GM04504 (cell line): ENCODE measurements around the gene RAD51B.

Source experiments
- DNase-seq: peaks from one replicate; pipeline ENCODE4 v3.0.0-alpha.2; 2012; ENCODE audit warnings: low read depth

RAD51B gene

DNA sequence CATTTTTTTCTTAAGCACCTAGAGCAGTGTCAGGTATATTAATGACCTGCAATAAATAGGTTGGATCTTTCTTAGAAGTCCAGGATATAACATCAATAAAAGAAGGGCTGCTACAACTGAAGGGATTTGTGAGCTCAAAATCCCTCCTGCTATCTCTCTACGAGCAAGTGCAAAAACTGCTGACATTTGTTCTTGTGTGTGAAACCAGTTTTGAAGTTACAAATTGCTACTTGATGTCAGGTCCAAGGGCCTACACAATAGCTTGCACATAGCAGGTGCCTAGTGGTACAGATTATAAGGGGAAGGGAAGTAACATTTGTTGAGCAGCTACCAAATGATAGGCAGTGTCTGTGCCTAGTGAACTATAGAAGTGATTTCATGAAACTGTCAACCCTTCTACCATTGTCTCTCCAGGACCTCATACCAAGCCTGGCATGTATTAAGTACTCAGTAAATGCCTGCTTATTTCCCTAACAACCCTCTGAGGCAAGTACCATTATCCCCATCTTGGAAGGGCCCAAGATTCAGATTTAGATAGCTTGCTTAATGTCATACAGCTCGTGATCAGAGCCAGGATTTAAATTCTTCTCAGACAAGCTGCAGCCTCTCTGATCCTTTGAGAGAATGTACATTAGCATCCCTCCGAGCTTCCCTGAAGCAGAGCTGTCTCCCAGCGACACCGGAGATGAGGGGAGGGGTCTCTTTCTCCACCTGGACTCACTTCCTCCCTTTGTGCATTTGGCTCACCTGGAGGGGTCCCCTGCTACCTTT lies 673.0 kb downstream of the RAD51B start:
- DNase-seq = no peak

DNA sequence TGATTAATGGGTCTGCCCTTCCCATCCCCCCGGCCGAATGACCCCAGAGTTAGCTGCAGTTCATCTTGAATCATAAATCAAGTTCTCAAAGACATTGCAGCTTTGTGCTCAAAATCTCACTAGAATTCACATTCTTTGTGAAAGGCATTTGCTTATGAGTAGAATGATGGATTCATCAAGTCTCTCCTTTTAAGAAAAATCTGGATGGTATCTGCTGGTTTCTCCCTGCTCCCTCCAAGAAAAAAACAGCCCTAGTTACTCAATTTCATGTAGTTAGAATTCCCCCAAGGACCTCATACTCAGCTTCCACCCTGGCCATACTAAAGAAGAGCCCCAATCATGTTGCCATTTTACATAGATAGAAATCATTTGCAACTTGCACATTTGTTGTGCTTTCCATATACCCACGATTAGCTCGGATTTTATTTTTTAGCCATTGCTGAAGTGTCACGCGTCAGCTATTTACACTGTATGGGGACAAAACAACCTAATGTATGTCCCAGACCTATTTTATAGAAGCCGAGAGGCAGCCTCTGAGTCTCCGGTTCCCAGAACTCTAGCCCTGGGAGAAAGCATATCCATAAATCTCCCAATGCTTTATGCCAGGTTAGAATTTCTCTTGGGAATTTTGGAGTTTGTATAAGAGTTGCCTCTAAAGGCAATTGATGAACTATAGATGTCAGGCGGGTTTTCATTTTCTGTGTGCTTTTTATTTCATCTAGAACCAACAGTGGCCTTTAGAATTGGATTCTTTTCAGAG lies 673.8 kb downstream of the RAD51B start:
- DNase-seq = no peak

DNA sequence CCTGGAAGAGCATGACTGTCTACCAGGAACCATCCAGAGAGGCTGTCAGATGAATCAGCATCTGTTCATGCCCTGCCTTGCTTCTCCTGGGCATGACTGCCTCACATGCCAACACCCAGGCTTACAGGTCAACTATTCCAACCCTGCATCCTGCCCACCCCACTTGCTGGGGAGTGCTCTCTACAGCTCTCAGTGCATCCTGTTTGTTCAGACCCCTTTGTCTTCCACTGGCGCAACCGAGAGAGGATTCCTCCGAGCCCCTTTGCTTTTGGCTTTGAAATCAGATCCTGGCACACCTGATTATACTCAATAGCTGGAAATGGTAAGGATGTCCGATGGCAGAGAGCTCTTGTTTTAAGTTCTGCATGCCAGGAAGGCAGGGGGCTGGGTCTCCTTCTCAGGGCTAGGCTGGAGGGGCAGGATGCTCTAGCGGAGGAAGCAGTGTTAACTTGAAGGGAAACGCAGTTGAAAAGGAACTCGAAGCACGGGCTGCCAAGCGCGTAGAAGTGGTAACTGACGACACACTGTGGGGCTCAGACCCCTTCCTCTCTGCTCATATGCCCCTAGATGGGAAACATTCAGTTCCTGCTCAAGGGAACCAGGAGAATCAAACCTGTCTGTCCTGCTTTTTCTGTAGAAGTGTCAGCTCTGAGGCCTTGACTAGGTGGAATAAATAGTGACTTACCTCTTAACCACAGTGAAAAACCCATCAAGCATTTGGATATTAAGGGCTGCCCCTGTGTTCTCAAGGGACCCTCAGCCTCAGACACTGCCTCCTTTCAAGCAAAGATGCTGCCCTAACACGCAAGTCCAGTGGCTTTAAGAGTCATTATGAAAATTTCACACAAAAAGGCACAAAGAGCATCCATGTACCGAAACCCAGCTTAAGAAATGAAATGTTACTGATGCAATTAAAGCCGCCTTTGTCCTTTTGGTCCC lies 675.8 kb downstream of the RAD51B start:
- DNase-seq = no peak

DNA sequence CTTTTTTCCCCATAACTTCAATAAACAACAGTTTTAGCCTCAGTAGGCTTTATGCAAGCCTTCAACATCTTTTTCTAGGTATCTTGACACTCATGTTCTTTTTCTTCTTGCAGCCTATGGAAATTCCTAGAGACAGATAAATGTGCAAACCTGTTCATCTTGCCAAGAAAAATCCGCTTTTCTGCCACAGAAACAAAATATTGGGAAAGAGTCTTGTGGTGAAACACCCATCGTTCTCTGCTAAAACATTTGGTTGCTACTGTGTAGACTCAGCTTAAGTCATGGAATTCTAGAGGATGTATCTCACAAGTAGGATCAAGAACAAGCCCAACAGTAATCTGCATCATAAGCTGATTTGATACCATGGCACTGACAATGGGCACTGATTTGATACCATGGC lies 677.4 kb downstream of the RAD51B start:
- no peak for DNase-seq

DNA sequence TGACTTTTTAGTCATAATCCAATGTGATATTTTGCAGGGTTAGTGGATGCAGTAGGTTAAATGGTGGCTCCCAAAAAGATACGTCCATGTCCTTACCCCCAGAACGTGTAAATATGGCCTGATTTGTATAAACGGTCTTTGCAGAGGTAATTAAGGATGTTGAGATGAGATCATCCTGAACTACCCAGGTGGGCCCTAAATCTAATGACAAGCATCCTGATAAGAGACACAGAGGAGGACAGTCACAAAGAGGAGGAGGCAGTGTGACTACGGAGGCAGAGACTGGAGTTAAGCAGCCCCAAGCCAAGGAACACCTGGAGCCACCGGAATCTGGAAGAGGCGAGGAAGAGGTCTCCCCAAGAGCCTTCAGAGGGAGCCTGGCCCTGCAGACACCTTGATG lies 679.9 kb downstream of the RAD51B start:
- no peak for DNase-seq

DNA sequence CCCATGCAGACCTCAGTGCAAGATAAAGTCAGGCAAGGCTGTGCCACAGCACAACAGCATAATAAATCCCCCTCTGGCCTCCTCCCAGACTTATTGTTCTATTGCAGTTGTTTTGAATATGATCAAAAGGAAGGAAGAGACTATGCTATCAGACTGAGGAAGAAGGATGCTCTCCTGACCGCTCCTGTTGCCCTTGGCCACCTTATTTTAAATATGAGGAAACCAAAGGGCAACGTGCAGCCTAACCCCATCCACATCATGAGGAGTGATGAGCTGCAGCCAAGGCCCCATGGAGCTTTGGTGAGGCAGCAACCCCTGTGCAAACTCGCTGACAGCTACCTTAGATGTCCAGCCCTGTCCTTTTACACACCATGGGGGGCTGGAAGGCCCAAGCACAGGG lies 681.6 kb downstream of the RAD51B start:
- DNase-seq = no peak

DNA sequence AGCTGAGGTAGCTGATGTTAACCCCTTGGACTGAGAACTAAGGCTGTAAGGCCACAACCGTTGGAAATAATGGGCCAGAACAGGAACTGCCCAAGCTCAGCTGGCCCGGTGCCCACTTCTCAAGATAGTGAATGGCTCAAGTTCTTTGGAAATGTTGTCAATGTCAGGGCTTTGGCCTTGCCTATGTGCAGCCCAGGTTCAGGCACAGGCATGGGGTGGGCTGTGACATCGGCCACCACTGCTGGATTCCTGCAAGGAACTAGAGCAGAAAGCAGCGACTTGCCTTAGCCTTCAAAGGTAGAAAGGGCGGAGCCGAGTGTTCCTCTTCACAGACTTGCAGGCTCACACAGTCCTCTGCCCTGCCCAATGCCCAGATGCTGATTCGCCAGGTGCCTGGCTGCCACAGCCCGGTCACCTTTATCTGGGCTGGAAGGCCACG lies 682.1 kb downstream of the RAD51B start:
- no peak for DNase-seq

DNA sequence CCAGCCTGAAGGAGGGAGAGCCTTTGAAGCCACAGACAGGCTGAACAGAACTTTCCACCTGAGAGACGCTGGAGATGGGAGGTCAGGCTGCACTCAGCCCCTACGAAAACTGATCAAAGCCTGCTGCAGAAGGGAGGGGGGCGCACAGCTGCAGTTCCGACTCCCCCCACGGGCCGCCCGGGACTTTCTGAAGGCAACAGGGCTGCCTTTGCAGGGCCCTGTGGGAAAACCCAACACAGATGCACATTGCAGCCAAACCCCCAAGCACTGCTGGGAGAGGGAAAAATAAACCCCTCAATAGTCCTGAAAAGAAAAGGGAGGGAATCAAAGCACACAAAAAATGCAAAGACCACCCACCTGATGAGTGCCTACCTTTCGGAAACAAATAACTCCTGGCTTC lies 682.7 kb downstream of the RAD51B start:
- DNase-seq = no peak

DNA sequence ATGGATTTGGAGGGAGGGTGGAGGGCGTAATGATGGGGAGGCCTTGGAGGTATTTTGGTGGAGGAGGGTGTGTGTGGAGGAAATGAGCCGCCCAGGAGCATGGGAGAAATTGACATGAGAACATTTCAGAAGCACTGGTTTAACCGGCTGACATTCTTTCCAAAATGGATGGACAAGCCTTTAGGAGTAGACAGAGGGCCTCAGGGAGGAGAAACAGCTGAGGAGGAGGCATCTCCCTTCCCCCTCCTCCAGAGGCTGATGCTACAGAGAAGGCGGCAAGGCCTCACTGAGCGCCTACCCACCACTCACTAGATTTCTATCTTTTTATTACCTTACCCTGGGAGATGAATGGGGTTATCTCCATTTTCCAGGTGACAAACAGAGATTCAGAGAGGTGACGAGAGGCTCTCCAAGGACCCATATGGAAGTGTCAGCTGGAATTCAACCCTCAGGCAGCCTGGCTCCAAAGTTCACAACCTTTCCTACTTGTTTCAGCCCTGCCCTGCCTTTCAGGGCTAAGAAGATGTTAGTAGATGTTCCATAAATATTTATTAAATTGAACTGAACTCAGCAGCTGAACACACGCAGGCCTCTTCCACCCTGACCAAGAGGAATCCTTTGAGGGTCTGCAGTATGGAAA lies 683.7 kb downstream of the RAD51B start:
- no peak for DNase-seq

DNA sequence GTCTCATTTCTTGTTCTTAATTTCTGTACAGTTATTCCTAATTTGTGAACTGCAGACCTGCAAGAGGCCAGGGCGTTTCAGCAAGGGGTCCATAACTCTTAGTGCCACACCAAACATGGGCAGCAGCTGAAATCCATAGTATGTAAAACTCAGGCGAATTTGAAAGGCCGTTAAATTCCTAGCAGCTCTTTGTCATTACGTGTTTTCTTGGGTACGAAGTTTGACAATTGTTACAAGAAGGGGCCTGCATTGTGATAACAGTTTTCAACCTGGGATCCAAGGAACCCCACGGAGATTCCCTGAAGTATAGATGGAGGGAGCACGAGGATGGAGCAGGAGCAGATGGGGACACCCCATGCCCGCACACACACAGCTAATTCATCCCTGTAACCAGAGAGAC lies 685.3 kb downstream of the RAD51B start:
- DNase-seq = no peak

DNA sequence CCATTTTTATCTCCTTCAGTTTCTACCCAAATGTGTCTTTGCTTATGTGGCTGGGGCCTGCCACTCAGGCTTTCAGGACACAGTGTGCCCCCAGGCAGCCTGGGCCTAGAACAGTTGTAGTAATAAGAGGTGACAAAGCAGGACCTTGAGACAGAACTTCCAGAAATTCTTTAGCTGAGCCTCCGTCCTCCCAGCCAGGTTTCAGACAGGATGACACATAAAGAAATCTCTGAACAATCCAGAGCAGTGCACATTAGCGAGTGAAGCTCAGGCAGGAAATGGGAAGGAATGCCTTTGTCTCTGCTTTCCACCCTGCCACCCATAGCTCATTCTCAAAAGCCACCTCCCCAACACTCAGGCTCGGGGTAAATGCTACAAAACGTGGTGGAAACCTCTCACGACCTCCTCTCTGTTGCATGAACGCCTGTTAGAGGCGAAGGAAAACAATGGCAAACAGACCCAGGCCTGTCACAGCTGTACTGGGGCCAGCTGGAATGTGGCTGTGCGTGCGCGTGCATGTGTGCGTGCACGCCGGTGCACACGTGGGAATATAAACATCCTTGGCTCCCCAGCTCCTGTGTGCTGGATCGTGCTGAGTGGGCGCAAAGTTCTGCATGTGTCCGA lies 686.6 kb downstream of the RAD51B start:
- peak; percentile 67 for DNase-seq

DNA sequence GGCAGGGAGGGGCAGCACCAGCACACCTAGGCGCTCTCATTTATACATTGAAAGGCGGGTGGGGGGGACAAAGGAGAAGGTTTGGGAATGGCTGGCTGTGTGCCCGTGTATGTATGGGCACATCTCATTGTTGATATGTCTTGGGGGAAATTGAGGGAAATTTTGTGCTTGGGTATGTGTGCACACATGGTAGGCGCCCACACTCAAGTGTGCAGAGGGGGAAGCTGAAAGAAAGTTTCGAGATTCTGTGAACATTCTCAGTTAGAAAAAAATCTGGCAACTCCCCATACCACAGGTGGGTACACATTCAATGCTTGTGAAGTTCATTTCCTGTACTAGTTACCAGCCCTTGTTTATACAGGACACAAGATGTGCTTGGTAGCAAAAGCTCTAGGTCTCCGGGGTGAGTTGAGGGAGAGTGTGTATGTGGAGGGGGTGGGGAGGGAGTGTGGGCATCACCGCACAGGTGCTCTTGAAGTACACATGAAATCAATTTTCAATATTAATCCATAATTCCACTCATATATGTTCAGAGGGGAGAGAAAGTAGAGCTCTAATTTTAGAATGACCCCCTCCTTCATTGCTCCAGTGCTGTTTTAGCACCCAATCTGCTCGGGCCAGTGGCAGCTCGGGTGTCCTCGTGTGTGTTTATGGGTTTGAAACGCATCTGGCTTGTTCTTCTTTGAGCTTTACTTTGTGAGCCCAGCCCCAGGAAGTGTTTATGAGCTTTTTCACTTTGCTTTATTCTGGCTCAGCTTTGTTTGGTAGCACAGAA lies 687.3 kb downstream of the RAD51B start:
- no peak for DNase-seq

DNA sequence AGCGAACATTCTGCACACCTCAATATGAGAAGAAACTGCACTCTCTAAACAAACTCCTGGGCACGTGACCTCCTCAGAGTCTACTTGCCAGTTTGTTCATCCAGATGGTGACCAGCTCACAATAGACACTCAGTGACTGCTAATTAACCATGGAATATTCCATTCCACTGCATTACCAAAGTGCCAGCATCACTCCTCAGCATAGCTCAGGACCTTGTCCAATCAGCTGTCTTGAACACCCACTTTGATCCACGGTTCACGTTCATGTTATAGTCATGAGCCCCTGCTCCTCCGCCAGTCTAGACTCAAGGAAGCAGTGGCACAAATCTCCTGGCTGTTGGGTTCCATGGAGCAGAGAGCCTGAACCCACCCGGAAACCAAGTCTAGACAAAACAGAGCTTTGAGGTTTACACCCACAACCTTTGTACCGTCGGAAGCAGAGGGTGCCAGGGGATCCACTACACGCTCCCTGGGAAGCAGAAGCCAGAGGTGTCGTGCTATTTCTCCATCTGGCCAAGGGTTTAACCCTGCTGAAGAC lies 688.0 kb downstream of the RAD51B start:
- DNase-seq = no peak

DNA sequence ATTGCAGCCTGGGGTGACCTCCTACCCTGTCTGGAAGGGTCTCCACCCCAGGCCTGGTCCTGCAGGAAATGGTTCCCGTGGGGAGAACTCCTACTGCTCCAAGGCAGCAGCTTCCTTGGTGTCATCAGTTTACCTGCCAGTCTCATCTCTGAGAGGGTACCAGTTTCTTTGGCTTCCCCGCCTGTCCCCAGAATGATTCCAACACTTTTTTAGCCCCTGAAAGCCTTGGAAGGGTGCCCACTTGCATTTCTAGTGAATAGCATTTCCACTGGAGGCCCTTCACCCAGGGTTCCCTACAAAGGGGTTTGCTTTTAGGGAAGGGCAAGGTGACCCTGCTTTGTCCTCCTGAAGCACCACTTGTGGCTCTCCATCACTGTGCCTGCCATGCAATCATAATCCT lies 689.0 kb downstream of the RAD51B start:
- no peak for DNase-seq

DNA sequence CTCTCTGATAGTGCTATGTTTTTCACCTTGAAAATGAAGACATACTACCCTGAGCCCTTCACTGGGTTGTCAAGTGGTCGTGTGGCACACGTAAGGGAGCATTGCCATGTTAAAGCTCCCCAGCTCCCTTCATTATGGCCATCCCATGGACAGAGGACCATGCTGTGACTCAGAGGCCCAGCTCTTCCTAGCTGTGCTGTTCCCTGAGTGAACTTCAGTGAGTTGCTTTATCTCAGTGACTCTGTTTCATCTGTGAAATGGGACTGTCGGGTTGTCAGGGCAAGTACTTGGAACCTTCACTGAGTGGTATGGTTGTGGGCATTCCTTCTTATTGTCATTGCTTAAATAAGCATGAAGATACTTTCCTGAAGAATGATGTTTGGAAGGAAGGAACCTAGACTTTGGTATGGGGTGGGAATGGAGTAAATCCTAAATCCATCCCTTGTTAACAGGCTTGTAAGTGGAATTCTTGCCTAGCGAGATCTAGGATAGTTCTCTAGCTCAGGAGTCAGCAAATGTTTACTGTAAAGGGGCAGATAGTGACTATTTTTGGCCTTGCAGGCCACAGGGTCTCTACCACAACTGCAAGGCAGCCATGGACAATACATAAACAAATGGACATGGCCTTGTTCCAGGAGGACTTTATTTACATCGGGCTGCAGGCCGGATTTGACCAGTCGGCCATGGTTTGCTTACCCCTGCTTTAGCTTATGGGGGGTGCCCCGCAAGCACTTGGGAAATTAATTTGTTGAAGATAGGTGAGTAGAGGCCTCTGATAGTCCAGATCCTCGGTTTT lies 689.8 kb downstream of the RAD51B start:
- DNase-seq = no peak

DNA sequence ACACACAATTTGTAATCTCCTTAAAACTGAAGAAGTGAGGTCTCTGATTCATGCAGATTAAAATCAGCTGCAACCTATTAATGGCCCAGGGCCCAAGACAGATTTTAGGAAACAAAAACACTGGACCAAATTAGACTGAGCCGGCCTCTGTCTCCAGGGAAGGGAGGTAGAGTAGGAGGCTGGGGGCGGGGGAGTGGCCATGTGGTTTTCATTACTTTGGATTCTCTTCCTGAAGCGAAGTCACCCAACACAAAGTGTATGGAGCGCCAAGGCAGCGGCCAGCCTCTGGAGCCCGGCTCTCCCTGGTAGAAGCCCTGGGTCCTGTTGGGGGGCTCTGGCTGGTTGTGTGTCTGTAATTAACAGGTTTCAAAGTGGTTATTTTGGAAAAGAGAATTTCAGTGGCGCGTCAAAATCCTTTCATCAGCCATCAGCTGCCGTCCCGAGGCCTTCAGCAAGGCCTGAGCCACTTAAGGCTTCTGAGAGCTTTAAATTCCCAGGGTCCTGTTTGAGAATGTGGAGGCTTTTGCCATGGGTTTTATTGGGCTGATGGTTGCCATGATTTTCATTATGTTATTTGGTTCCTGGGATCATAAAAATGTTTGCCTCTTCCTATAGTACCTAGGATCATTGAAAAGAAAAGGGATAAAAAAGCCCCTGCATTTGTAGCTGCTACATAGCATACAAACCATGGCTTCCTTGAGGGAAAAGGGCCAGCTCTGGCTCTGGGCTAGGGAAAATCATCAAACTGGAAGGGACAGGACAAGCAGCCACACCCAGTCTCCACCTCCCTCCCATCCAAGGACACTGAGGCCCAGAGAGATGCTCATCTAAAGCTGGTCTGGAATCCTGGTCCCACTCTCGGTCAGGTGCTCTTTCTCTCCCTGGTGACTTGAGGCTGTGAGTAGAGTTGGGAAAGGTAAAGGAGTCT lies 690.9 kb downstream of the RAD51B start:
- peak; percentile 94 for DNase-seq

DNA sequence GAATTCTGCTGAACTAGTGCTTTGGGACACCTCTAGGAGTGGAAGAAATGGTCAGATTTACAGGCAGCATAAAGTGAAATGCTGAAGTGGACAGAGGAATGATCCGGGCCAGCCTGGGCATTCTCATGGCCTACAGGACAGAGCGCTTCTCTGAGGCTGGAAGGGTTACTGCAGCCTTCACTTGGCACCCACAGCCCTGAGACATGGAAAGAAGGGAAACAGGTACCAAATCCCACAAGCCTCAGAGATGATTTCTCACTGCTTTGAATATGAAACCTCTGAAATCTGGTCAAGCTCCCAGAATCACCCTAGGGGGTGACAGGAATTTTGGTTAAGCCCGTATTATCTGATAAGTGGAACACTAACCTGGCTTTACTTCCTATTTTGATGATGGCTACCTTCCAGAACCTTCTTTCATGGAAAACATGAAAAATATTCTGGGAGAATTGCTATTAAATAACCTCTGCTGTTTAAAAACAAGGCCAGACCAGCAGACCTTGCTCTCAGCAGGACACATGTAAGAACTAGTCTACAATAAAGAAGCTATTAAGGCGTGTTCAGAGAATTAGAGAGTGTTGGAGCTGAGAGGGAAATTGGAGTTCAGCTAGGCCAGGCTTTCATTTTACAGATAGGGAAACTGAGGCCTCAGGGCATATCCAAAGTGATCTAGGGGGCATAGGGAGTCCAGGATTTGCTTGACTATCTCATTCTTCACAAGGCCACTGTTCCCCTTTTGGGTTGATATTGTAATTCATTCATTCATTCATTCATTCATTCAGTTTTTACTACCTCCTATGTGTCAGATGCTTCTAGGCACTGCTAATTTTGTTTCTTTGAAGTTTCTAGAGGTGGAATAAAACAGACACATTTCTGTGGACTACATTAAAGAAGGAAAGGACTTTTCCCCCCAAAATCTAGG lies 691.8 kb downstream of the RAD51B start:
- no peak for DNase-seq
